Measurements from ENCODE around the gene PLXNA2.

Gene PLXNA2

DNA sequence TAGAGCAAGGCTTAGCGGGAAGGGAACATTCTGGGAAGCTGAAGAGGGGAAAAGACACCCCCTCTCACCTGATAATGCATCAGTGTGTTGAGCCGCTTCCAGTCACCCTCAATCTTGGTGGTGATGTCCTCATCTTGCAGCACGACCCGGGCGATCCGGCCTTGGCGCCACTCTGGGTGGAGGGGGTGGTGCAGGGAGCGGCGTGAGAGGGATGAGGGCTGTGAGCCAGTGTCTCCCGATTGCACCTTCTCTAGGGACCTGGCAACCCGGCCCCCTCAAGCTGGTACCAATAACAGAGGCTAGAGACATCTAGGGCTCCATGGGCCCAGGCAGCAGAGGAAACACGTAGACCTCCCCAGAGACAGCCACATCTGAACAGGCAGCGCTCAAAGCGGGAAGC is 205.9 kb downstream of the PLXNA2 start:
- no peak for DNase-seq

DNA sequence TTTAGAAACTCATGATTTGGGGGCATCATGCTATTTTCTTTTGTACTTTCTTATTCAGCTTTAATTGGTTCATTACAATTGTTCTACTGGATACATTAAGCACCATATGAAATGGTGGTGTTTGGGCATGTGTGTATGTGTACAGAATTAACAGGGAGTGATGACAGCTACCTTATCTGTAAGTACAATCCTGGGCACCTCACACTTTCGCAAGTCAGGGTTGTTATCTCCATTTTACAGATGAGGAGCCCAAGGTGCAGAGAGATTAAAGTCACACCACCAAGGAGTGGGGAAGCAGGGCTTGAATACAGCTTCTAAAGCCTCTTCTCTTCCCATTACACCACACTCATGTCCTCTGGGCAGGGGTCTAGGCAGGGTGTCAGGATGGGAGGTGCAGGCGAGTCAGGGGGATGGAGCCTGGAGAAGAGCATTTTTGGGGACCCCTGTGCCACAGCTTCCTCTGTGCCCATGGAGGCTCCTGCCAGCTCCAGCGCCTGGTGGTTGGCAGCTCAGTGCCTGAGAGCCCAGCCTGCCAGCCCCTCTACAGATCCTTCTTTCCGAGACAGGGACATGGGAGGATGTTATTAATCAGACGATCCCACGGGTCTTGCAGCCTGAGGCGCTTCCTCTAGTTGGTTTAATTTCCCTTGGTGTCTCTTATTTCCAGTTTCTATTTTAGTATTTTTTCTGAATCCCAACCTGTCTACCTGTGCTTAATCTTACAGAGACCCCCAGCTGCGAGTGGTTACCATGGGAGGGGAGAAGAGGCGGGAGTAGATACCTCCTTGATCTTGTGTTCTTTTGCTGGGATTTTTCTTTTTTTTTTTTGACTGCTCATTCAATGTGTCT is 207.0 kb downstream of the PLXNA2 start:
- no peak for DNase-seq

DNA sequence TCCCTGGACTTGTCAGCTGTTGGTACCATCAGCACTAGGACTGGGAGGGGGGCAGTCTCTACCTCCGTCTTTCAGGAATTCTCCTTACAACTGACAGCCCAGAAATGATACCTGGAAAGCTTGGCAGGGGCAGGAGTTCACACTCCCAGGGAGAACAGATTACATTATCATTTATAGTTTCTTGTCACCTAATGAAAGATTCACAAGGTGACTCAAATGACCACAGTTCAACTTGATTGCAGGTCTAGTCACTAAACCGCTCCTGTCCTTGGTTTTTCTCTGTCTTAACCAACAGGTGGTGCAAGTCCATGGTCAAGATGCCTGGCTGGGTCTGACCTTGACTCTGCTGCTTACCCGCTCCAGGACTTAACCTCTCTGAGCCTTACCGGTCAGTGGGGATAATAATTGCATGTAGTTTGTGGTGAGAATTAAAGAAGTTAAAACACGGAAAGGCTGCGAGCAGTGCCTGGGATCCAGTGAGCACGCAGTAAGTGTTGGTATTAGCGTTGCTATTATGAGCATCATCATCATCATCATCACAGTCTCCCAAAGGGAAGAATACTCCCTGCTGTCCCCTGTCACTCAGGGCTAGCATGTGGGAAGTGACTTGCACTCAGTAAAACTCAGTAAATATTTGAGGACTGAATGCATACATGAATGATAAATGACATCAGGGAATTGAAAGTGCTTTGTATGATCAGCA is 207.9 kb downstream of the PLXNA2 start:
- DNase-seq = no peak

DNA sequence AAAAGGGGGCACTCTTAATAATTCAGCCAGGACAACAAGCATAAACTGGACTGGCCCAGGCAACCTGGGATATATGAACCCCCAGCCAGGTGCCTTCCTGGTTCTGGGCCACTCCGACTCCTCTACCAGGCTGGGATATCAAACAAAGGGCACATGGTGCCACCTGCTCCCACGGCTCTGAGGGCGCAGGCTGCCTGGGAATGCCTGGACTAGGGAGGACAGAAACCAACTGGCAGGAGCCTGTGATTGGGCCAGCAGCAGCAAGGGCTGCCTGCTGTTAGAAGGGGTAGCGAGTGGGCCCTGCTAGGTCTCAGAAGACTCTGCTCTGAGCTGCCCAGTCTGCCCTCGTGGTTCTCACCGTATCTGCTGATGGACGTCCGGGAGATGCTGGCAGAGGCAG is 210.0 kb downstream of the PLXNA2 start:
- DNase-seq = no peak

DNA sequence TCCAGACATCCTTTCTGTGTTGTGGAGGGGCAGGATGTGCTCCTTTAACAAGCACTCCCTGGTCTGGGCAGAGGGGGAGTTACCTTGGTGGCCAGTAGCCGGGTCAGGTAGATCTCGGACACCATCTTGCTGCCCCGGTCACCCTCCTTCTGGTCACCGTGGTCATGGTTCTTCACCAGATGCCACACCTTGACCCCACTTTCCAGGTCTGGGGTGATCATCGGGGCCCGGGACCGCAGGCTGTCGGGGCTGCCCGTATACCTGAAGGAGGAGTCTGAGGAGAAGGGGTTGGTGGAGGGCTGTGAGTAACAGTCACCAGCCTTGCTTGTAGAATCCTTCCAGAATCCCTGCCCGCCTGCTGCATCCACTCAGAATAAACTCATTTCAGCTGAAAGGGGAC is 210.9 kb downstream of the PLXNA2 start:
- no peak for DNase-seq

DNA sequence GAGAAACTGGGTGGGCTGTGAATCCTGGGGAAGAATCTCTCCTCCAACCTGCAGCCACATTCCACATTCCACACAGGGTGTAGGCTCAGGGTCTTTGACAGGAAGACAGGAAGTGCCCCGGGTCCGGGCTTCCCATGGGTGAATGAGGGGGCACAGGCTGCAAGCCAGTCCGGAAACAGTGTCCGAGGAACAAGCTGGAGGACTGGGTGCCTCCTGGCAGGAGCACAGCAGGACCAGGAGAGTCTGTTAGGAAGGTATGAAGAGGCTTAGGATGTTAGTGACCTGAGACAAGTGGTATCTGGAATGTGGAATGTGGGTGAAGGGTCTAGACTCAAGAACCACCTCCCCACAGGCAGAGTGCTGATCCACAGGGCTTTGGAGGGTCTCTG is 212.3 kb downstream of the PLXNA2 start:
- DNase-seq = no peak

DNA sequence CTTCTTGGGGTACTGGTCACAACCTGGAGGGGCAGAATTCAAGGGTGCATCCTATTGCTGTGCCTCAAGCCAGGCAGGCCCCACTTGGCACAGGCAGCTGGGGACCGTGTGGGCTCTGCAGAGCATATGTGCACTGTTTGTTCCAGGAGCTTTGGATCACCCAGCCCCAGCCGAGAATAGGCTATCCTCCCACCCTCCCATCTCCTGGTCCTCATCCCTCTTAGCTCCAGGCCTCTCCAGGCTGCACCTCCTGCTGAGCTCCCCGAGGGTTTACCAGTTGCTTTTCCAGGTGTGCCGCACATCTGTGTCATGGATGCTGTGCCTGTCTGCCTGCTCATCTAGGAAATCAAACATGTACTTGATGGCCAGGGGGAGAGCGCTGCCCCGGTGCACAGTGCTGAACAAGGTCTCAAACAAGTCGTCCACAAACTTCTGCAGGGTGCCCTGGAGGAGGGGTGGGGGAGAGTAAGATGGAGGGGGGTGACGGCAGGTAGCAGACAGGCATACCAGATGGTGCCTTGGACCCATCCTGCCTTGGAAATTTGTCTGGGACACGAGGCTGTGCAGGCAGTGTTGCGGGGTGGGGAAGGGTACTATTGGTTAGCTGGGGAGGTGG is 212.8 kb downstream of the PLXNA2 start:
- DNase-seq = no peak

DNA sequence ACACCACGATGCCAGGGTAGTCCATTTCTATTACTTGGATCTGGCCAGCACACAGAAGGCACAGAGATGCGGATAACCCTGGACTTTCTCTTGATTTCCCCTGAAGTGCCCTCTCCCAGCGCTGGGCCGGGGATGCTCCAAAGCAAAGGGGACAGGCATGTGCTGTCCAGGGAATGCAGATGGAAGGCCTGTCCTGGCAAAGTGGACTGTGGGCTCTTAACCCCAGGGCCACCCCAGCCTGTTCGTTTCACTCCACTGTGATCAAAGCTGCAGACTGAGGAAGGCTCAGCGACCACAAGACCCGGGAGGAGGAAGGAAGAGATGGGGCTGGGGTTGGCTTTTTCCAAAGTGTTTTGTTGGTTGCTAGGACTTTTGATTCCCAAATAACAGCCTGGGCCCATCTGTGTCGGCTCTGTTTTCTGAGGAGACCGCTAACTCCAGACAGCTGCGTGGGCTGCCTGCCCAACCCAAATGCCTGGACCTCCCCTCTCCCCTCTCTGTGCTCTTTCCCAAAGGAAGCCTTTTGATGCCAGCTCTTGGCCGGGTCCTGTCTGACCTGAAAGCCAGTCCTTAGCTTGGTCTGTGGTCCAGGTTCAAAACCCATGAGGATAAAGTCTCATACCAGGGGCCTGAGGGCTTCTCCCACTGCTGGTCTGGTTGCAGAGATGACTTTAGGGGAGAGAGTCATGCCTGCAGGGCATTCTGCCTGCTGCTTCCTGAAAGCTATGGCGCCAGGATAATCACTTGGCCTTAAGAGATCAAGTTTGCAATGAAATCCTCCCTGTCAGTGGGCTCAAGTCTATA is 213.7 kb downstream of the PLXNA2 start:
- no peak for DNase-seq

DNA sequence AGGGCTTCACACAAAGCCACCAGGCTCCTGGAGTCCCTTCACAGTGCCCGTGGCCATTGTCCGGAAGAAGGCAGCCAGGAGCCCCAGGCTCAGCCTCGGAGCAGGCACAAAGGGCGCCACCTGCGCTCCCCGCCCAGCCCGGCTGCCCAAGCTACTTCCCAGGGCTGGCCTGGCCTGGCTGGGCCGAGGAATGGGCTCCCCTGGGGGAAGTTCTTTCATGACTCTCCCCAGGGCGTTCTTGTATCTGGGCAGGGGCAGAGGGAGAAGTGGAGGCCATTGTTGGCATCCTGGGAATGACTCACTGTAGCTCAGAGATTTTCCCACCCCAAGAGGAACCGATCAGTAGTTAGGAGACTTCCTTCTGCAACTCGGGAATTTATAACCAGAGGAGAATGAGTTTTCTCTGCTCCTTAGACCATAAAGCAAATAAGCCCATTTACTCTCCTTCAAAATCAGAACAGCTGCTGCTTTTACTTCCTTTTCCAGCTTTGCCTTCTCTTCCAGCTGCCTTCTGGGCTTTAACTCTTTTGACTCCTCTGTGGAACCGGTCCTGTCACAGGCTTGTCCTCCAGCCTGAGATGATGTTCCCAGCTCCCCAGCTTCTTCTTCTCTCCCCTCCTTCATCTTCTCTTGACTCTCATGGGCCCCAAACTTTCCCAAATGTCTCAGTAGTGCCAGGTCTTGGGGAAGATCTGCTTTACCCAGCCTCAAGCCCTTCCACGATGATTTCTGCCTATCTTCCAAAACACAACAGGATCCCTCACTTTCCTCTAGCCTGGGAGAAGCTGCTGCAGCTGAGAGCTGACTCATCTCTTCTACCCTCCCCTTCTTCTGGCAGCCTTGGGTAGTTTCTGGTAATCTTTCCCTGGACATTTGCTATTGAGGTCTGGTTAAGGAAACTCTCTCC is 214.6 kb downstream of the PLXNA2 start:
- DNase-seq = no peak

DNA sequence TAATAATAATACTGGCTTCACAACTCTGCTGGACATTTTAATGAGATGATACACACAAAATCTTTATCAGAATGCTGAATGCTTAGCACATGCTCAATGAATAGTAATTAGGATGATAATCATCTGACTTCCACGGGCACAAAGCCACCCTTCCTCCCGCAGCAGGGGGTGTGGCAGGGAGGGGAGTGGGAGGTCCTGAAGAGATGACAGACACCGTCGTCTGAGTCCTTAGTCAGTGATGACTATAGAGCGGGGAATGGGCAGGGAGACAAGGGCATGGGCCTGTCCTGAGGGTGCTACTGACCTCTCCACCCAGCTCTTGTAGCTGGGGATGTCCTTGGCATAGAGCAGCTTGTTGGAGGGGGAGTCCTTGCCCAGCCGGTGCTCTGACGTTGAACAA is 215.7 kb downstream of the PLXNA2 start:
- DNase-seq = no peak

DNA sequence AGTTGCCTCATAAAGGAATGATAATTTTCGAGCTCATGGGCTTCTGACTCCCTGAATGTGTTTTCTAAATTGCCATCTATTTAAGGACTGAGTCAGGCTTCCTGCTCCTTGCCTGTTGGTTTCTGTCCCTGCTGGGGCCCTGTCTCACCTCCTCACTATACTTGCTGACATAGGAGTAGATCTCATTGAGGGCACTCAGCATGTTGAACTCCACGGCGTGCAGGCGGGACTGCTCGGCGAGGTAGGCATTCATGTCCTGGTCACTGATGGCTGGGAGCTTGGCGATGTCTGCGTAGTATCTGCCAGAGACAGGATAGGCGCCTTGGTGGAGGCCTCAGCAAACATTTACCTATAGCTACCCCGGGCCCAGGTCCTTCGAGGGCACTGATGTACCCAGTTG is 216.3 kb downstream of the PLXNA2 start:
- no peak for DNase-seq

DNA sequence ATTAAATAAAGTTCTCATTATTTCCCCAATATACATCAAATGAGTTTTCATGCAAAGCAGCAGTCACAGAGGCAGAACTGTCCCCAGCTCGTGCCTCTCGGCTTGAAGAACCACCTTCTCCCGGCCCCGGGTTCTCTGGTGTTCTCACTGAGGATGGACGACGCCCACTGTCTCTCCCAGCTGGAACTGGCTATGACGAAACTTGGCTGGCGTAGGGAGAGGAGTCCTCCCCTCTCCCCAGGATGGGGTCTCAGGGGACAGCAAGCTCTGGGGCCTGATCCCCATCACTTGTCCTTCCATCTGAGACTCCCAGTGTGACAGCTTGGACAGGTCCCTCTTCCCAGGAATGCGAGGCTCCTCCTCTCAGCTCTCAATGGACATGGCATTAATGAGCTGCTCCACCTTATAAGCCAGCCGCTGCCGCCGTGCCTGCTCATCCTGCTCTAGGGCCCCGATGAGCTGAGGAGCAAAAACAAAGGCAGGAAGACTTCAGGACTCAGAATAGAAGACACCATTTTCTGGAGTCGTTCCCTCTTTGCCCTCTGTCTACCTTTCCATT is 217.2 kb downstream of the PLXNA2 start:
- DNase-seq = no peak

DNA sequence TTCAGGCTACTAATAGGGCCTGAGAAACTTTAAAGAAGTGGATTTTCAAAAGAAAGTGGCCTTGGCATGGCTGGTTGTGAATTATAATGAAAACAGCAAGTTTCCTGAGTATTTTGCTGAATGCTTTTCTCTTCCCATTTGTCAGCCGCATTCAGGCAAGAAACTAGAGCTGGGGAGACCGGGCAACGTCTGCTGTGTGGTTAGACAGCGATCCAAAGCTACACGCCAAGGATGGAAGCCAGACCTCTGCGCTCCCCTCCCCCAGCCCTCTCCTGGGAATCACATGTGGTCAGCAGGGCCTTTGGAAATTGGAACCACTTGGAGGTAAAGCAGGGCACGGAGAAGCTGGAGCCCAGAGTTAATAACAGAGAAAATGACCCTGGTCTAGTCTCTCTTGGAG is 219.2 kb downstream of the PLXNA2 start:
- DNase-seq = no peak

DNA sequence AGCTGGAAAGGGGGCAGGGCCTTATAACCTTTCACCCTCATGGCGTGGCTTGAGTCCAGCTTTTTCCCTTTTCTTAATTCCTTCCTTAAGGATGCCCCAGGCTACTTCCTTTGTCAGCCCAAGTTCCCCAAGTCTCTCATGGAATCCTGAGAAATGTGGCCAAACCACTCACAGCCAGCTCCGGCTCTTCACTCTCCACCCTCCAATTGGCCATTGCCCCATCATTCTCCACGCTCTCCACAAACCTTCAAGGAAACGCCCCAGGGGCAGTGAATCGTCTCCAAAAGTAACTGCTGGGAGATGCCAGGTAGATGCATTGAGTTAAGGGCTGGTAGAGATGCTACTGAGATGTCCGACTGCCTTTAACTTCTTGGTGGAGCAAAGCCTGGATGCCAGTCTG is 219.8 kb downstream of the PLXNA2 start:
- no peak for DNase-seq

DNA sequence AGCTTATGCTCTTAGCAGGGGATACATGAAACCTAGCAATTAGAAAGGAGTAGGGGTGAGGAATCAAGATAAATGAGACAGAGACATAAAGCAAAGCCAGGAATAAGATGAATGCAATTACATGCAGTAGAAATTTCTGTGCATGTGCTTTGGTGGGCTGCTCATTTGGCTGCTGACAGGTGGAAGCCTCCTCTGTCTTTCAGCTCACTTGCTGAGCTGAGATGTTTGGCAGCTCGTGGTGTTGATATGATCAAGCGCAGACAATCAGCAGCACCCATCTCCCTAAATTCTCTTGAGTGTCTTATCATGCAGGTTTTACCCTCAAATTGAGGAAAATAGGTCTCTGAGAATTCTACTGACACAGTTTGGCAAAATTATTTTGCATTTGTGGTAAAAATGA is 224.9 kb downstream of the PLXNA2 start:
- no peak for DNase-seq

DNA sequence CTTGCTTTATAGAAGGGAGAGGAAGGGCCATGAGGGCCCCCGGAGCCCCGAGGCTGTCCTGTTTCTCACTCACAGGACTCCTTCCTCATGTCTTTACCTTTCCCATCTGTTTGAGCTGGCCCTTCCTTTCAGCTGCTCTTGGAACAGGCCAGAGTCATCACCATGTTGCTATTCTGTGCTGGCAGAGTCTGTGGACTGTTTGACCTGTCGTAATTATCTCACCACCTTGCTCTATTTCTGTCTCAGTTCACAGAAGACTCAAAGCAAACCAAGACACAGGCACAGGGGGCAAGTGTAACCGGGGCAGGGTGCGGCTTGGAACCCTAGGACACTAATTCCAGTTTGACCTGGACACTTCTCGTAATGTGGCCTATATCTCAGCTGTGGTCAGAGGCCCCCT is 228.9 kb downstream of the PLXNA2 start:
- DNase-seq = no peak

DNA sequence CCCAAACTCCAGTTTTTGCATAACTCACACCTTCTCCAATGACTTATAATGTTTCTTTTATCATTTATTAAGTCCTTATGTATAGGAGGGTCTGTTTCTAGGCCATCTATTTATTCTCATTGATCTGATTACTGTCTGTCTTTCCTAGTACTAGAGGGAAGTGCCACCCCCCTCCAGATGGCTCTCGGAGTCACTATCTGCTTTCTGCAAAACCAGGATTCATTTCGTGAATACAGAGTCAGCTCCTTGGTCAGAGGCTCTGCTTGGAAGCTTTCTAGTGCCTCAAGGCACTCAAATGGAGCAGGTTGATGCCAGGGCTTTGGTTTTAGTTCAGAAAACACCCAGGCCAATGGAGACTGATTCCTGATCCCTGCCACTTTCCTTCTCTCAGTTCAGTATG is 231.0 kb downstream of the PLXNA2 start:
- no peak for DNase-seq

DNA sequence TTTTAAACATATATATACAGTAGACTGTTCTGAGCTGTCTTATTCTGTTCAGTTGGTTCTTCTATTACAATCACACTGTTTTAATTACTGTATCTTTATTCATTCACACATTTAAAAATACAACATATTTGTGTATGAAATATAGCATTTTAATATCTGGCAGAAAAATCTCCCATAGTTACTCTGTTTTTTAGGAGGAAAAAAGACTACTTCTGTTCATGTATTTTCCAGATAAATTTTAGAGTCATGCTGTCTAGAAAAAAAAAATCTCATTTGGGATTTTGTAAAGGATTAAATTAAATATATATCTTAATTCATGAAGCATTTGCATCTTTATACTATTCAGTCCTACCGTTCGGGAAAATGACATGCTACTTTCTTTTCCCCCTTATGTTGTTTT is 231.5 kb downstream of the PLXNA2 start:
- DNase-seq = no peak

DNA sequence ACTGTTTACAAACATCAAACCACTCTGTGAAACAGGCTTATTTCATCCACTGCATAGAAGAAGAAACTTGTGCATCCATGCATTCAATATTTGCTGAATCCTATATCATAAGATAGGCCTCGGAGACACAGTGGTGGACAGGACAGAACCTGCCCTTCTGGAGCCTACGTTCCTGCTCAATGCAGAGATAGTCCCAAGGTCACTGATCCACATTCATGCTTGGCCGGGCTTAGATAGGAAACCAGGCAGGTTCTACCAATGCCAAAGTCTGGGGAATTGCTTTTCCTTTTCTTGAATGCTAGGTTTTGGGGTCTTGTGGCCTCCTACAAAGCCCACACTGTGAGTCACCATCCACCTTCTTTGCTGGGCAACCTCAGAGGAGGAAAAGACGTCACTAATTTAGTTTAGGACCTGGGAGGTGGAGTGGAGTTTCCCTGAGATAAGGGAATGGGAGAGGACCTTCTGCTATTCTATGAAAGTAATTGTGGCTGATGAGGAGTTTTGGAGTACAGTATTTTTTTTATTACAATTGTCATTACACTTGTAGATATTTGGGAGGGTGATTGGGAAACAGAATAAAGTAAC is 233.6 kb downstream of the PLXNA2 start:
- no peak for DNase-seq

DNA sequence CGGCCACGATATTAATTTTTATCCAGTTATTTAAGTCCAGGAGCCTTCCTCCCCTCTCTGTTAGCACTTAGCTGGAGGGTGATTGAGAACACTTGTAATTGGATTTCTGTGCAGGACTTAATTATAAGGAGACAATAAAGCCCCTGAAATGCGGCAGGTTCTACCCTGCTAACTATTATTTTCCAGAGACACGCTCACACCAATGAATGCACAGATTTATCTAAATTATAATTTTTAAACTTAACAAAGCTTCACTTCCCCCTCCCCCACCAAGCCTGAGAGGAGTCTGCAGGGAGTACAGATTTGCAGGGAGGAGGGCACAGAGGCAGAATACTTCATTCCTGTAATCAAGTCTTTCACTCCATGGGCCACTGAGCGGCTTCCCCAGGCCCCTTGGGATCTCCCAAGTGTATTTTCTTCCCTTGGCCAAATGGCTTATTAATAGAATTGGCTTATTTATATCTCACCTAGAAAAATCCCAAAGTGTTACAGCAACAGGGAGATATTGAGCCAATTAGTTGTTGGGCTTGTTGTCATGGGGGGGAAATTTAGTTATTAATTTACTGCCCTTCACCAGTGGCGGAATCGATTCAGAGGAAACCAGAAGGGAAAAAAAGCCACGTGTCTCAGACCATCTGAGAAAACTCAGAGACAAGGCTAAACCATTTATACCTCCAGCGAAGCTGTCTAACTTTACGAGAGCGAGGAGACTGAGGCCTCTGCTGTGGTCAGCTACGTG is 234.3 kb downstream of the PLXNA2 start:
- DNase-seq = no peak

DNA sequence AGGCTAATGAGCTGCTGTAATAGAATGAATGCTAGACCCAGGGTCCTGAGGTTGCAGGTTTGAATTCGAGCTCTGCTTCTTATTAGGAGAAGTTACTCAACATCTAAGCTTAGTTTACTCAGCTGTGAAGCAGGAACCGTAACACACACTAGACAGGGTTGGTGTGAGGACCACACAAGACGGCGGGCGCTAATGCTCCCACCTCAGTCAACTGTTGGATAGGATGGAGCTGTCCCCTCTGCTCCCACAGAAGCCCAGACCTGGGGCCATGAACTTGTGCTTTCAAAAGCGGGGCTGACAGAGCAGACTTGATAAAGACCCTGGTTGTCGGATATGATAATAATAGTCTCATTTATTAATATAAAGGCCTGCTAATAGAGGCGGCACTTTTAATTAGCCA is 234.9 kb downstream of the PLXNA2 start:
- DNase-seq = no peak
